ENCODE data around the gene PIGK. TPM values are rescaled to one million over a fixed set of nuclear protein-coding genes. Genes with fewer than 3 reads are reported as not detected.

The PIGK gene
- total and polyA plus RNA-seq, 12 donors = 3.4 to 44.5 (median 27.3) TPM

DNA sequence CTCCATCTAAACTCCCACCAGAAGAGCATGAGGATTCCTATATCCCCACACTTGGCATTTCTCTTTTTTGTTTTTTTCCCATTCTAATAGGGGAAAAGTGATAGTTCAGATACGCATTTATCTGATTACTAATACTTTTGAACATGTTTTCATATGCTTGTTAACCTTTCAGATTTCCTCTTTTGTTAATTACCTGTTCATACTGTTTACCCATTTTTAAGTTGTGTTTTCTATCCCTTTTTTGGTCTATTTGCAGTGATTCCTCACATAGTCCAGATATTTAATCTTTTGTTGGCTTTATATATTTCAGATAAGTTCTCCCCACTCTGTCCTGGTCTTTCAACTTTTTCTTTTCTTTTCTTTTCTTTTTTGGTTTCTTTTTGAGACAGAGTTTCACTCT is 13.6 kb upstream of the PIGK start:
- Histone ChIP-seq H3K27me3 (no peaks in the 10 kb centered on the region), H3K27ac (no peak overlapping the region), H3K36me3 (replicated peaks in 1 of 2) (no peaks in the 10 kb centered on the region), H3K9me3 (replicated peaks in 1 of 3) (peaks cover 0 to 4% (median 0%) of the 10 kb centered on the region in 3 donors), H3K4me3 (no peak overlapping the region), H3K4me1 (replicated peaks in 1 of 2) (no peaks in the 10 kb centered on the region)
- 92 to 100% (median 96%) methylated on average over 1 of the region's 1 CpG for WGBS, 4 donors
- no peak for TF ChIP-seq POLR2A (IDR thresholded peaks at IDR 0.05)
- TF ChIP-seq, protein P1, sequence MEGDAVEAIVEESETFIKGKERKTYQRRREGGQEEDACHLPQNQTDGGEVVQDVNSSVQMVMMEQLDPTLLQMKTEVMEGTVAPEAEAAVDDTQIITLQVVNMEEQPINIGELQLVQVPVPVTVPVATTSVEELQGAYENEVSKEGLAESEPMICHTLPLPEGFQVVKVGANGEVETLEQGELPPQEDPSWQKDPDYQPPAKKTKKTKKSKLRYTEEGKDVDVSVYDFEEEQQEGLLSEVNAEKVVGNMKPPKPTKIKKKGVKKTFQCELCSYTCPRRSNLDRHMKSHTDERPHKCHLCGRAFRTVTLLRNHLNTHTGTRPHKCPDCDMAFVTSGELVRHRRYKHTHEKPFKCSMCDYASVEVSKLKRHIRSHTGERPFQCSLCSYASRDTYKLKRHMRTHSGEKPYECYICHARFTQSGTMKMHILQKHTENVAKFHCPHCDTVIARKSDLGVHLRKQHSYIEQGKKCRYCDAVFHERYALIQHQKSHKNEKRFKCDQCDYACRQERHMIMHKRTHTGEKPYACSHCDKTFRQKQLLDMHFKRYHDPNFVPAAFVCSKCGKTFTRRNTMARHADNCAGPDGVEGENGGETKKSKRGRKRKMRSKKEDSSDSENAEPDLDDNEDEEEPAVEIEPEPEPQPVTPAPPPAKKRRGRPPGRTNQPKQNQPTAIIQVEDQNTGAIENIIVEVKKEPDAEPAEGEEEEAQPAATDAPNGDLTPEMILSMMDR (IDR thresholded peaks at IDR 0.05) = no peak
- intact Hi-C loops (cut with DNase I) = no loop called here
- DNase-seq = no peak

DNA sequence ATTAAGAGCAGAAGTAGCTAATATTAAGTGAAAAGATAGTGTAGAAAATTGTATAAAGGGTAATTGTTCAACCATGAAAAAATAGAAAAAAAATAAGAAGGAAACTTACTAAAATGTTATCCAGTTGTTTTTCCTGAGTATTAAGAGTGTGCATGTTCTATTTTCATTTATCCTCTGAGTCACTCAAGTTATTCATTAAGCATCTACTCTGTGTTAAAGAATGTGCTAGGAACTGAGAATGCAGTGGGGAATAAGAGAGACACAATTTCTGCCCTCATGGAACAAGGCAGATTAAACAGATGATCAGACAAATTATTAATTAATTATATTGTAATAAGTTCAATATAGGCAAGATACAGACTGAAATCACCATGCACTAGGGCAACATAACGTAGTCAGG is 10.8 kb upstream of the PIGK start:
- H3K9me3 ChIP-seq (replicated peaks in 1 of 3) = peaks cover 0 to 4% (median 0%) of the 10 kb centered on the region in 3 donors
- no peak overlapping the region for H3K4me3 ChIP-seq
- no peaks in the 10 kb centered on the region for H3K36me3 ChIP-seq (replicated peaks in 1 of 2)
- DNase-seq = no peak
- WGBS, 4 donors = 92 to 99% (median 93%) methylated on average over 1 of the region's 1 CpG
- no peak for TF ChIP-seq POLR2A (IDR thresholded peaks at IDR 0.05)
- TF ChIP-seq, protein P1 (IDR thresholded peaks at IDR 0.05) = no peak
- intact Hi-C loops (cut with DNase I) = no loop called here
- no peaks in the 10 kb centered on the region for H3K4me1 ChIP-seq (replicated peaks in 1 of 2)
- no peaks in the 10 kb centered on the region for H3K27me3 ChIP-seq
- H3K27ac ChIP-seq = no peak overlapping the region

DNA sequence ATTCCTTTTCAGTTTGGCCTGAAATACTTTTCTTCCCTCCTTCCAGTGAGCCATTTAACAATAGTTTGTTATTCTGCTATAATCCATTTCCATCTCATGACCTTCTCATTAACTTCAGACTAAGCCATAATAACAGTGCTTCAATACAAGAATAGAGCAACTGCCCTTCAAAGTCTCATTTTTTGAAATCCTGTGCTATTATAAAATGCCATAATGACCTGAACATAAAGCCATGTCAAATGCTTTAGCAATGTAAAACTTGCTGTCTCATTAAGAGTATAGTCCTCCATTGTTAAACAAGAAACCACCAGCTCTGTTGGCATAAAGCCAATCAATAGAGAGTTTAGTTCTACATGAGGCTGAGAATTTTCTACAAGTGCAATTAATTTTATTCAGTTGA is 9.6 kb upstream of the PIGK start:
- Histone ChIP-seq H3K4me3 (no peak overlapping the region), H3K27ac (no peak overlapping the region), H3K4me1 (replicated peaks in 1 of 2) (no peaks in the 10 kb centered on the region), H3K9me3 (replicated peaks in 1 of 3) (peaks cover 0 to 4% (median 0%) of the 10 kb centered on the region in 3 donors), H3K36me3 (replicated peaks in 1 of 2) (no peaks in the 10 kb centered on the region), H3K27me3 (no peaks in the 10 kb centered on the region)
- TF ChIP-seq, protein P1 (IDR thresholded peaks at IDR 0.05) = no peak
- TF ChIP-seq POLR2A (IDR thresholded peaks at IDR 0.05) = no peak
- intact Hi-C loops (cut with DNase I) = no loop called here
- DNase-seq = no peak

DNA sequence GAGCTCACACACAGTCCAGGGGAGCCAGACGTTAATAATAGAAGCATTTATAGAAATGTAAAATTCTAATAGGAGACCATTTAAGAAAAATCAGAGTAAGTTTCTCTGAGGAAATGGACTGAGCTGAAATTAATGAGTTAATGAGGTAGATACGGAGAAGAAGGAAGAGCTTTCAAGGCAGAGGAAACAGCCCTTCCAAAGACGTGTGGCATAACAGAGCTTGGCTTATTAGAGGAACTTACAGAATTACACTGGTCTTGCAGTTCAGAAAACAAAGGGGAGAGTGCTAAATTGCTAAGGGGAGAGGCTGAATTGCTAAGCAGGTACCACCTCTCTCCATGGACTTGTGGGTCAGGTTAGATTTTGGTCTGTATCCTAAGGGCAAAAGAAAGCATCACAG is 8.2 kb upstream of the PIGK start:
- Histone ChIP-seq H3K27me3 (no peaks in the 10 kb centered on the region), H3K36me3 (replicated peaks in 1 of 2) (no peaks in the 10 kb centered on the region), H3K9me3 (replicated peaks in 1 of 3) (no peaks in the 10 kb centered on the region), H3K27ac (no peak overlapping the region), H3K4me3 (no peak overlapping the region), H3K4me1 (replicated peaks in 1 of 2) (no peaks in the 10 kb centered on the region)
- TF ChIP-seq, protein P1 (IDR thresholded peaks at IDR 0.05) = no peak
- TF ChIP-seq POLR2A (IDR thresholded peaks at IDR 0.05) = no peak
- intact Hi-C loops (cut with DNase I) = no loop called here
- 37 to 55% (median 45%) methylated on average over 3 of the region's 3 CpGs for WGBS, 4 donors
- no peak for DNase-seq
